Fibroblast of lung (primary cell): ENCODE measurements around the gene GNB2. TPM values are rescaled to one million over a fixed set of nuclear protein-coding genes. Genes with fewer than 3 reads are reported as not detected.

Experiments
- DNase-seq, 2 donors: peaks; one replicate each; pipeline versions ENCODE4 v3.0.0 to v3.0.0-alpha.2; 2010; ENCODE audit warnings: low read depth in 2 of 2
- H2AFZ ChIP-seq: 2 replicates; pipeline ENCODE4 v1.5.1; 2012; ENCODE audit warnings: low read length, control low read depth, inconsistent platforms
- H3K27ac ChIP-seq: 2 replicates; pipeline ENCODE4 v1.5.1; 2011; ENCODE audit warnings: low read length, control low read depth; ENCODE audit not compliant: insufficient read depth
- H3K27me3 ChIP-seq: 2 replicates; pipeline ENCODE4 v1.5.1; 2011; ENCODE audit warnings: mild to moderate bottlenecking, low read length; ENCODE audit not compliant: control insufficient read depth, insufficient read depth
- H3K36me3 ChIP-seq: 2 replicates; pipeline ENCODE4 v1.5.1; 2011; ENCODE audit warnings: low read length; ENCODE audit not compliant: control insufficient read depth, insufficient read depth
- H3K4me1 ChIP-seq: 2 replicates; pipeline ENCODE4 v1.5.1; 2011; ENCODE audit warnings: low read length; ENCODE audit not compliant: control insufficient read depth, insufficient read depth; ENCODE audit errors: extremely low read depth
- H3K4me2 ChIP-seq: 2 replicates; pipeline ENCODE4 v1.5.1; 2011; ENCODE audit warnings: low read length, control low read depth; ENCODE audit not compliant: insufficient read depth; ENCODE audit errors: extremely low read depth
- H3K4me3 ChIP-seq, 4 experiments: fragments of 200-600 bp in 1 of 4; sonication (generic) in 1 of 4; replicated peaks in 1 of 4; 2 replicates each; pipeline ENCODE4 v1.5.1; 2011 to 2016; ENCODE audit warnings: low read length in 4 of 4, low read depth in 3 of 4, mild to moderate bottlenecking in 3 of 4, control low read depth in 2 of 4, inconsistent platforms in 1 of 4, mixed read lengths in 1 of 4; ENCODE audit not compliant: insufficient read depth in 1 of 4; ENCODE audit errors: control extremely low read depth in 1 of 4
- H3K79me2 ChIP-seq: 2 replicates; pipeline ENCODE4 v1.5.1; 2012; ENCODE audit warnings: mild to moderate bottlenecking, low read length, inconsistent platforms; ENCODE audit not compliant: control insufficient read depth, insufficient read depth
- H3K9ac ChIP-seq: 2 replicates; pipeline ENCODE4 v1.5.1; 2011; ENCODE audit warnings: mild to moderate bottlenecking, low read length, control low read depth; ENCODE audit not compliant: insufficient read depth
- H3K9me3 ChIP-seq: 2 replicates; pipeline ENCODE4 v1.5.1; 2012; ENCODE audit warnings: low read depth, low read length; ENCODE audit not compliant: control insufficient read depth, insufficient read depth
- H4K20me1 ChIP-seq: 2 replicates; pipeline ENCODE4 v1.5.1; 2011; ENCODE audit warnings: low read length; ENCODE audit not compliant: control insufficient read depth, insufficient read depth; ENCODE audit errors: extremely low read depth
- EZH2 ChIP-seq: IDR thresholded peaks from 2 replicates; pipeline ENCODE4 v1.5.1; 2012; ENCODE audit warnings: low read length, control low read depth, mild to moderate bottlenecking; ENCODE audit errors: missing control alignments
- polyA plus RNA-seq, 2 donors: library from polyadenylated mRNA; depleted of rRNA in 1 of 2; stranded (reverse) in 1 of 2; unstranded in 1 of 2; fragments of >200 nt; gene quantifications; 2 replicates each; pipeline ENCODE4 v1.2.1, GENCODE V29; 2011 to 2012; ENCODE audit warnings: missing spikeins in 1 of 2
- total RNA-seq: library from RNA; depleted of rRNA; stranded (reverse); fragments of >200 nt; gene quantifications from 2 replicates; pipeline ENCODE4 v1.2.1, GENCODE V29; 2014
- TF ChIP-seq, protein P1 (sequence below), 2 donors: IDR thresholded peaks in 1 of 2; conservative IDR thresholded peaks in 1 of 2; 1 replicate in 1 of 2; 2 replicates in 1 of 2; pipeline ENCODE4 v1.5.1; 2011 to 2012; ENCODE audit warnings: low read length in 2 of 2, control low read depth in 1 of 2, inconsistent platforms in 1 of 2, low read depth in 1 of 2, mild to moderate bottlenecking in 1 of 2

GNB2 gene
- total and polyA plus RNA-seq, 2 donors (not counting 1 experiment from before 2014, with no cell fraction given), result 85.2 to 145 TPM

DNA sequence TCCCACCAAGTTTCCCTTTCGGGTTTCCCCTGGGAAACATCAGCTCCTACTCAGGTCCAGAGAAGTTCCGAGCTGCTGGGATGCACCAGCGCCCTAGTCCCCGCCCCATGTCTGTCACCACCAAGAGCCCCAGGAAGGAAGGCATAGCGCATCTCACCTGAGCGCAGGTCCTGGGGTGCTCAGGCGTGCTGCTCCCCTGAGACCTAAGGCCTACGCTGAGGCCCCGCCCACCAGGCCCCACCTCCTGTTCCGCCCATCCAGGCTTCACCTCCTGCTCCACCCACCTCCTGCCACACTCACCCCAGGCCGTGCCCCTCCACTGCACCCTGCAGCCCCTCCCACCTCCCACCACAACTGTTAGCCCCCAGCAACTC, 31.0 kb upstream of the GNB2 start:
- Histone ChIP-seq H3K4me2 (no peak overlapping the region), H3K27me3 (peaks cover 2% of the 10 kb centered on the region), H3K4me1 (no peaks in the 10 kb centered on the region), H2AFZ (no peak overlapping the region), H3K36me3 (no peaks in the 10 kb centered on the region), H3K27ac (no peak overlapping the region), H3K9me3 (no peaks in the 10 kb centered on the region), H4K20me1 (no peaks in the 10 kb centered on the region), H3K4me3 (no peak overlapping the region), H3K79me2 (no peaks in the 10 kb centered on the region), H3K9ac (no peak overlapping the region)
- DNase-seq, result no peak
- TF ChIP-seq, protein P1, sequence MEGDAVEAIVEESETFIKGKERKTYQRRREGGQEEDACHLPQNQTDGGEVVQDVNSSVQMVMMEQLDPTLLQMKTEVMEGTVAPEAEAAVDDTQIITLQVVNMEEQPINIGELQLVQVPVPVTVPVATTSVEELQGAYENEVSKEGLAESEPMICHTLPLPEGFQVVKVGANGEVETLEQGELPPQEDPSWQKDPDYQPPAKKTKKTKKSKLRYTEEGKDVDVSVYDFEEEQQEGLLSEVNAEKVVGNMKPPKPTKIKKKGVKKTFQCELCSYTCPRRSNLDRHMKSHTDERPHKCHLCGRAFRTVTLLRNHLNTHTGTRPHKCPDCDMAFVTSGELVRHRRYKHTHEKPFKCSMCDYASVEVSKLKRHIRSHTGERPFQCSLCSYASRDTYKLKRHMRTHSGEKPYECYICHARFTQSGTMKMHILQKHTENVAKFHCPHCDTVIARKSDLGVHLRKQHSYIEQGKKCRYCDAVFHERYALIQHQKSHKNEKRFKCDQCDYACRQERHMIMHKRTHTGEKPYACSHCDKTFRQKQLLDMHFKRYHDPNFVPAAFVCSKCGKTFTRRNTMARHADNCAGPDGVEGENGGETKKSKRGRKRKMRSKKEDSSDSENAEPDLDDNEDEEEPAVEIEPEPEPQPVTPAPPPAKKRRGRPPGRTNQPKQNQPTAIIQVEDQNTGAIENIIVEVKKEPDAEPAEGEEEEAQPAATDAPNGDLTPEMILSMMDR (conservative IDR thresholded peaks at IDR 0.05 in 1 of 2, IDR thresholded peaks at IDR 0.05 in 1 of 2; ENCODE audit: low read depth in 1 of 2, low read length in 2 of 2), result no peak
- TF ChIP-seq EZH2, result no peak

DNA sequence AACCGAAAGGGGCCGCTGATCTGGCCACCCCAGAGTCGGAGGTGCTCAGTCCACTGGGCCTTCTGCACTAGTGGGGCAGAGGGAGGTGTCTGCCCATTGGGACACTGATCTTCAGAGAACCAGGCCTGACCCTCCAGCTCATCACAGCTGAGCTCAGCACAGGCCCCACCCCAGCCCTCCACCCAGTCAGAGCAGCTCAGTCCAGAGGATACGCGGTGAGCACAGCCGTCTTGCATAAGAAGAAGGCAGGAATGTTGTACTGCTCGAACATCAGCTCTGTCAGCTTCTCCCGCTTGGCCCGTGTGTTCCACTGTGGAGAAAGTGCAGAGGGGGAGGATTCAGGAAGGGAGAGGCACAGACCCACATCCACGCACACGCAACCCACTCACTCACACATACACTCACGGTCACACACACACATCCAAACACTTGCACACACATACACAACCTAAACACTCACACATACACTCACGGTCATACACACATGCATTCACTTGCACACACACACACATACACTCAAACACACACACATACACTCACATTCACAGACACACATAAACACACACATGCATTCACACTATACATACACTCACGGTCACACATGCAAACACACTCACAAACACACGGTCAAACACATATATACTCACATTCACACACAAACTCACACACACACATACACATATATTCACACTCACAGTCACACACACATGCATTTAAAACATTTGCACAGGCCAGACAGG, 23.5 kb upstream of the GNB2 start:
- no peak for DNase-seq

More for the DNA sequence above, 23.5 kb upstream of the GNB2 start:
- Histone ChIP-seq H3K79me2 (no peaks in the 10 kb centered on the region), H3K9ac (no peak overlapping the region), H4K20me1 (no peaks in the 10 kb centered on the region), H2AFZ (no peak overlapping the region), H3K9me3 (no peaks in the 10 kb centered on the region), H3K4me1 (no peaks in the 10 kb centered on the region), H3K27ac (no peak overlapping the region), H3K27me3 (peaks cover 15% of the 10 kb centered on the region), H3K36me3 (no peaks in the 10 kb centered on the region), H3K4me3 (no peak overlapping the region), H3K4me2 (no peak overlapping the region)
- TF ChIP-seq EZH2, result no peak
- TF ChIP-seq, protein P1 (conservative IDR thresholded peaks at IDR 0.05 in 1 of 2, IDR thresholded peaks at IDR 0.05 in 1 of 2; ENCODE audit: low read depth in 1 of 2, low read length in 2 of 2), result no peak
